GM18858 (cell line): ENCODE measurements around the gene KLHL5.
A peak's percentile ranks its signal among the peaks of the same experiment; 100 is the strongest.
"Not testable (repeated sequence)": the region's sequence is repeated elsewhere in the genome, so short reads cannot be mapped to it uniquely, and the experiment has no call there.

Source experiments
- ATAC-seq: cut with Tn5 transposase; IDR thresholded peaks from one replicate; pipeline ENCODE4 v1.9.1; 2021; ENCODE audit not compliant: unreplicated experiment

The KLHL5 gene

GRCh38 chr4:39062094-39062769, at the start of gene KLHL5:
Gene KLHL5 (plus strand): TSS chr4:39062232. CDS start chr4:39062653, 421 bp downstream.
- no peak for ATAC-seq

GRCh38 chr4:39014028-39014427, 48.0 kb upstream of the KLHL5 start:
- no peak for ATAC-seq

GRCh38 chr4:39020130-39020529, 41.9 kb upstream of the KLHL5 start:
- no peak for ATAC-seq

- ATAC-seq, result no peak
These were observed 40.4 kb upstream of the KLHL5 start for GRCh38 chr4:39021631-39022030.

- no peak for ATAC-seq
These were observed 39.8 kb upstream of the KLHL5 start for GRCh38 chr4:39022241-39022640.

GRCh38 chr4:39023059-39023458, 39.0 kb upstream of the KLHL5 start:
- no peak for ATAC-seq

GRCh38 chr4:39024311-39024865, 37.6 kb upstream of the KLHL5 start:
- no peak for ATAC-seq

GRCh38 chr4:39025552-39026085, 36.4 kb upstream of the KLHL5 start:
- no peak for ATAC-seq

- ATAC-seq, result no peak
These were observed 35.9 kb upstream of the KLHL5 start for GRCh38 chr4:39026096-39026495.

- no peak for ATAC-seq
These were observed 32.0 kb upstream of the KLHL5 start for GRCh38 chr4:39029752-39030694.

GRCh38 chr4:39030725-39031124, 31.3 kb upstream of the KLHL5 start:
- no peak for ATAC-seq

- ATAC-seq, result not testable (repeated sequence)
These were observed 30.4 kb upstream of the KLHL5 start for GRCh38 chr4:39031590-39032020.

- ATAC-seq, result peak; percentile 55
These were observed 29.6 kb upstream of the KLHL5 start, which contains the start of gene TMEM156 for GRCh38 chr4:39032218-39033085. Gene TMEM156 (minus strand): TSS chr4:39032409. CDS start chr4:39032313, 96 bp downstream.

GRCh38 chr4:39036172-39036571, 25.9 kb upstream of the KLHL5 start:
- ATAC-seq, result no peak

GRCh38 chr4:39037491-39037825, 24.6 kb upstream of the KLHL5 start:
- no peak for ATAC-seq

- ATAC-seq, result no peak
These were observed 24.1 kb upstream of the KLHL5 start for GRCh38 chr4:39037941-39038340.

- ATAC-seq, result no peak
These were observed 22.9 kb upstream of the KLHL5 start for GRCh38 chr4:39039108-39039507.

GRCh38 chr4:39042366-39042765, 19.7 kb upstream of the KLHL5 start:
- no peak for ATAC-seq

- ATAC-seq, result no peak
These were observed 18.8 kb upstream of the KLHL5 start for GRCh38 chr4:39043058-39043860.
